Measurements from ENCODE around the gene BSDC1. TPM values are rescaled to one million over a fixed set of nuclear protein-coding genes. Genes with fewer than 3 reads are reported as not detected.

BSDC1 gene
- total and polyA plus RNA-seq, 2 of the 13 experiments (the other 11 are each of a cell fraction or from before 2014, with no cell fraction given): 40.3 to 64.2 TPM

DNA sequence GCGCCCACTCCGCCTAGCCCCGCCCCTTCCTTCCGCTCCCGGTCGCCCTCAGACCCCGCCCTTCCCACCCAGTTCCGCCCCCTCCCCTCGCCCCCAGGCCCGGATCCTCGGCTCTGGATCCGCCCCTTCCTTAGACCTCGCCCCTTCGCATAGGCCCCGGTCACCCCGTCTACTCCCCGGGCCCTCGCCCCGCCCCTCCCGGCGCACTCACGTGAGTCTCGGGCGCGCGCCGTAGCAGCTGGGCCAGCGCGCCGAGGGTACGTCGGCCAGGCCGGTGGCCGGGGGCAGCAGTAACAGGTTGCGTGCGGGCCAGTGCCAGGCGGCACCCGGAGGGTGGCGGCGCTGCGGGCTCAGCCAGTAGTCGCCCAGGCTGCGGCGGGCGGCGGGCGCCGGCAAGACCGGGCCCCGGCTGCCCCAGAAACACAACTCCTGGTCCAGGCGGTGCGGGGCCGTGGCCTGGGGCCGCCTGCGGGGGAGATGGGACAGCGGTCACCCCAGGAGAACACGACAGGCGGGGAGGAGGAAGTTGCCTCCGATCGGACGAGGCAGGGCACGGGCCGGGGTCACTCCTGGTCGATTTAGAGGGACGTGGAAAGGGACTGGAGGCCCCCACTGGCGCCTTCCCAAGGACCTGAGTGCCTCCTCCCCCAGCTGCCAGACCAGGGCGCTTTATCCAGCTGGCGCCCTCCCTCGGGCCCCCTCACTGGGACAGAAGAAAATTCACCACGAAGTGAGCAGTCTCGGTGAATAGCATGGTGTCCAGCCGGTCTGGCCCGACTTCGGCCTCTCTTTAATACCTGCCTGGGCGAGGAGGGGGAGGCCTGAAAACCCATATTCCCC lies 42.6 kb downstream of the BSDC1 start (continued):
- TF ChIP-seq KAT2B (IDR thresholded peaks at IDR 0.05; ENCODE audit: borderline replicate concordance, low read depth, low read length) (no peak), ARNT2 (CRISPR knock-in tag; IDR thresholded peaks at IDR 0.05; ENCODE audit: low read depth) (peak; percentile 66; the same call in 1 of the 2 replicates), THAP8 (CRISPR knock-in tag; IDR thresholded peaks at IDR 0.05; ENCODE audit: borderline replicate concordance) (no peak), ZNF382 (CRISPR knock-in tag; IDR thresholded peaks at IDR 0.05; ENCODE audit: borderline replicate concordance) (no peak), ZEB1 (IDR thresholded peaks at IDR 0.05; ENCODE audit: insufficient replicate concordance, low read depth) (no peak), ZNF329 (CRISPR knock-in tag; IDR thresholded peaks at IDR 0.05; ENCODE audit: low read depth) (0 out of 2 replicates have a peak, but pooled peaks have one; percentile 34), ZNF136 (CRISPR knock-in tag; IDR thresholded peaks at IDR 0.05; ENCODE audit: low read depth) (no peak), ZBTB46 (CRISPR knock-in tag; IDR thresholded peaks at IDR 0.05; ENCODE audit: borderline replicate concordance) (no peak), GLI4 (CRISPR knock-in tag; IDR thresholded peaks at IDR 0.05; ENCODE audit: borderline replicate concordance) (no peak), ZNF205 (CRISPR knock-in tag; IDR thresholded peaks at IDR 0.05) (0 out of 2 replicates have a peak, but pooled peaks have one; percentile 8), ZNF460 (CRISPR knock-in tag; IDR thresholded peaks at IDR 0.05; ENCODE audit: borderline replicate concordance) (no peak), JUN (CRISPR knock-in tag; IDR thresholded peaks at IDR 0.05) (no peak), ZNF678 (CRISPR knock-in tag; IDR thresholded peaks at IDR 0.05) (no peak), NONO (IDR thresholded peaks at IDR 0.05) (no peak), NONO (CRISPR knock-in tag; conservative IDR thresholded peaks at IDR 0.05) (0 out of 2 replicates have a peak, but pooled peaks have one; percentile 45), ARID2 (CRISPR knock-in tag; IDR thresholded peaks at IDR 0.05; ENCODE audit: borderline replicate concordance) (peak; percentile 38; the same call in 1 of the 2 replicates), PHF8 (CRISPR knock-in tag; IDR thresholded peaks at IDR 0.05) (peak; percentile 49; the same call in 1 of the 2 replicates), ZNF605 (CRISPR knock-in tag; IDR thresholded peaks at IDR 0.05) (no peak)
- TF ChIP-seq, protein P1, sequence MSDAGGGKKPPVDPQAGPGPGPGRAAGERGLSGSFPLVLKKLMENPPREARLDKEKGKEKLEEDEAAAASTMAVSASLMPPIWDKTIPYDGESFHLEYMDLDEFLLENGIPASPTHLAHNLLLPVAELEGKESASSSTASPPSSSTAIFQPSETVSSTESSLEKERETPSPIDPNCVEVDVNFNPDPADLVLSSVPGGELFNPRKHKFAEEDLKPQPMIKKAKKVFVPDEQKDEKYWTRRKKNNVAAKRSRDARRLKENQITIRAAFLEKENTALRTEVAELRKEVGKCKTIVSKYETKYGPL (CRISPR knock-in tag; IDR thresholded peaks at IDR 0.05): no peak
- TF ChIP-seq, protein P2, sequence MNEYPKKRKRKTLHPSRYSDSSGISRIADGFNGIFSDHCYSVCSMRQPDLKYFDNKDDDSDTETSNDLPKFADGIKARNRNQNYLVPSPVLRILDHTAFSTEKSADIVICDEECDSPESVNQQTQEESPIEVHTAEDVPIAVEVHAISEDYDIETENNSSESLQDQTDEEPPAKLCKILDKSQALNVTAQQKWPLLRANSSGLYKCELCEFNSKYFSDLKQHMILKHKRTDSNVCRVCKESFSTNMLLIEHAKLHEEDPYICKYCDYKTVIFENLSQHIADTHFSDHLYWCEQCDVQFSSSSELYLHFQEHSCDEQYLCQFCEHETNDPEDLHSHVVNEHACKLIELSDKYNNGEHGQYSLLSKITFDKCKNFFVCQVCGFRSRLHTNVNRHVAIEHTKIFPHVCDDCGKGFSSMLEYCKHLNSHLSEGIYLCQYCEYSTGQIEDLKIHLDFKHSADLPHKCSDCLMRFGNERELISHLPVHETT (CRISPR knock-in tag; conservative IDR thresholded peaks at IDR 0.05): 0 out of 2 replicates have a peak, but pooled peaks have one; percentile 18
- TF ChIP-seq, protein P3, sequence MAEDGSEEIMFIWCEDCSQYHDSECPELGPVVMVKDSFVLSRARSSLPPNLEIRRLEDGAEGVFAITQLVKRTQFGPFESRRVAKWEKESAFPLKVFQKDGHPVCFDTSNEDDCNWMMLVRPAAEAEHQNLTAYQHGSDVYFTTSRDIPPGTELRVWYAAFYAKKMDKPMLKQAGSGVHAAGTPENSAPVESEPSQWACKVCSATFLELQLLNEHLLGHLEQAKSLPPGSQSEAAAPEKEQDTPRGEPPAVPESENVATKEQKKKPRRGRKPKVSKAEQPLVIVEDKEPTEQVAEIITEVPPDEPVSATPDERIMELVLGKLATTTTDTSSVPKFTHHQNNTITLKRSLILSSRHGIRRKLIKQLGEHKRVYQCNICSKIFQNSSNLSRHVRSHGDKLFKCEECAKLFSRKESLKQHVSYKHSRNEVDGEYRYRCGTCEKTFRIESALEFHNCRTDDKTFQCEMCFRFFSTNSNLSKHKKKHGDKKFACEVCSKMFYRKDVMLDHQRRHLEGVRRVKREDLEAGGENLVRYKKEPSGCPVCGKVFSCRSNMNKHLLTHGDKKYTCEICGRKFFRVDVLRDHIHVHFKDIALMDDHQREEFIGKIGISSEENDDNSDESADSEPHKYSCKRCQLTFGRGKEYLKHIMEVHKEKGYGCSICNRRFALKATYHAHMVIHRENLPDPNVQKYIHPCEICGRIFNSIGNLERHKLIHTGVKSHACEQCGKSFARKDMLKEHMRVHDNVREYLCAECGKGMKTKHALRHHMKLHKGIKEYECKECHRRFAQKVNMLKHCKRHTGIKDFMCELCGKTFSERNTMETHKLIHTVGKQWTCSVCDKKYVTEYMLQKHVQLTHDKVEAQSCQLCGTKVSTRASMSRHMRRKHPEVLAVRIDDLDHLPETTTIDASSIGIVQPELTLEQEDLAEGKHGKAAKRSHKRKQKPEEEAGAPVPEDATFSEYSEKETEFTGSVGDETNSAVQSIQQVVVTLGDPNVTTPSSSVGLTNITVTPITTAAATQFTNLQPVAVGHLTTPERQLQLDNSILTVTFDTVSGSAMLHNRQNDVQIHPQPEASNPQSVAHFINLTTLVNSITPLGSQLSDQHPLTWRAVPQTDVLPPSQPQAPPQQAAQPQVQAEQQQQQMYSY (CRISPR knock-in tag; IDR thresholded peaks at IDR 0.05): peak; percentile 22; the same call in 1 of the 2 replicates

Measured in HepG2 (cell line).